GM18526 (cell line): ENCODE results near the gene IL1RL1.

Source experiments
- POLR2A ChIP-seq: IDR thresholded peaks from 3 replicates; pipeline ENCODE4 v1.6.1; 2011; ENCODE audit not compliant: insufficient read length; ENCODE audit errors: extremely low read depth

Gene IL1RL1

DNA sequence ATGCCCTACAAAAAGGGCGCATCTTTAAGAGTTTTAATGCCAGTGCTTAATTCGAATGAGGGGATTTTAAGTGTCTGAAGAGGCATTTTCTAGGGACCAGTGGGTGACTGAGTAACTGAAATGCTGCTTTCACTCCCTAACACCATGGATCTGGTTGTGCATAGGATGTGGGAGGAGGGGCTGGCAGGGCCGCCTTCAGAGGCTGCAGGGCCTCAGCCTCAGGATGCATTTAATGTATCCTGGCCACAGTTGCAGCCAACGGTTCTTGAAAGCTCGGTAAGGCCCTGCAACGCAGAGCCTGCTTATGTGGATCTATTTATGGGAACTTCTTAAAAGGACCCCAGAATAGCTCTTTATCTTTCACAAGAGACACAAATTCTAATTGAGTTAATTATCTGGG lies 85.8 kb downstream of the IL1RL1 start:
- no peak for TF ChIP-seq POLR2A

DNA sequence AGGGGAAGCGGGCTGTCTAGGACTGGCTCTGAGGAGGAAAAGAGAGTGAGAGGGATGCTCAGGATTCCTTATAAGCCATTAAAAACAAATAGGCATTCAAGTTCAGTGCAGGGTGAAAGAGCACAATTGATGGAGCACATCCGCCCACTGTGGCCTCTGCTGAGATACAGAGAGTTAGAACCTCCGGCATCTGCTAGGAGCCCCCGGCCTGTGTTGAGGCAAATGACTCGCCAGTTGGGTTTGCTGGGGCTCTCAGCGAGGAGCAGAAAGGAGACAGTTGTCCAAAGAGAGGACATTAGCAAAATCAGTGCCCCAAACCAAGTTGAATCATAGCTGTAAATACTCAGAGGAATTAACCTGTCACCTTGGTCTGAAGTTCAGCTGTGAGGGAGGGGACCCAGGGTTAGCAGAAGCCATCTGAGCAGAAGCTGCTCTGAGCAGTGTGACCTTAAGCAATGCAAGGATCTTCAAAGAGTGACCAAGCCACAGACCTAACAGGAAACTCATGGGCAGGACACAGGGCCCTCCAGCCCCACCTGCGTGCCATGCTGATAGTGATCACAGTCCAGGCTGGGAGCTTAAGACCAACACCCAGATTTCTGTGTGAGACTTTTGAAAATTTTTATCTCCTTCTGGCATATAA lies 88.3 kb downstream of the IL1RL1 start:
- TF ChIP-seq POLR2A: no peak

DNA sequence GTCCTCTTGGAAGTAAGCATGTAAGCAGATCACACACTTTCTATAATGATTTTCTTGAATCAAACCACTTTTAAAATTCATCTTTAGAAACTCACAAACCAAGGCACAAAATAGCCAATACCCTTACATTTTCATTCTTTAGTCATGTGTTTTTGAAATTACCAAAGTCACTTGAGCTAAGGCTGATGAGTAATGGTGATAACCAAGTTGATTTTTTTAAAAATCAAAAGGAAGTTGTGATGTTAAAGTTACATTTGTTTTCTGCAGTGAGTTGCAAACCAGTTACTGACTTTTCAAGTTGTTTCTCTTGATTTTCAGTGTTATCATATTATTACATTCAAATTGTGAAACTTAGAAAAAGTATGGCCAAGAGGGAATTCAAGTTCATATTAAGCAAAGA lies 90.1 kb downstream of the IL1RL1 start:
- TF ChIP-seq POLR2A: no peak
